Measurements from ENCODE around the gene LAMTOR2. TPM values are rescaled to one million over a fixed set of nuclear protein-coding genes. Genes with fewer than 3 reads are reported as not detected.

LAMTOR2 gene
- total RNA-seq, 1 experiment from 2014 or later, result 50.6 TPM

DNA sequence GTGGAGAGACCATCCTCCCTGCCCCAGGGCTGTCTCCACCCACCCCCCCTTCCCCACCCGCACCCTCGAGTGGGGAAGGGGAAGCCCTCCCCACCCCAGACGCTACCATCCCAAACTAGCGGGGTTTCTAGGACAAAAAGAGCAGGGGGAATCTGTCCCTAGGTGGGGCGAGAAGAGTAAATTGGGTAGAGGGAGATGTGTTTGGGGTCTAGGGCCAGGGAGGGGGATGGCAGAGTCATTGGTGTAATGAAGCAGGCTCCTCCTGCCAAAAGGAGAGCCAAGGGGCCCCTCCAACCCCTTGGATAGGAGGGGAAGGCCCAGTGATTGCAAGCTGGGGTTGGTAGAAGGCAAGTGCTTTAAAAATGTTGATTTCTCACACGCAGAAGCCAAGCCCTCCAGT, 17.7 kb downstream of the LAMTOR2 start:
- H3K27ac ChIP-seq (ENCODE audit: insufficient read length, low read depth, low read length), result no peak overlapping the region
- H2BK15ac ChIP-seq (ENCODE audit: low read depth, low read length), result no peak overlapping the region
- H2AK5ac ChIP-seq (ENCODE audit: insufficient read length, low read length), result no peak overlapping the region
- H3K4ac ChIP-seq (ENCODE audit: low read depth, low read length), result no peak overlapping the region
- no peak overlapping the region for H3K23ac ChIP-seq (ENCODE audit: insufficient read length, low read depth, low read length)
- WGBS (ENCODE audit: extremely low coverage, insufficient read length, low lambda C conversion rate), result no CpG with 5 or more reads among the region's 6 CpGs
- H2BK5ac ChIP-seq (ENCODE audit: insufficient read length, low read length), result no peak overlapping the region
- no peak overlapping the region for H3K9ac ChIP-seq (ENCODE audit: extremely low read depth, insufficient read length, low read length)
- no peak for DNase-seq
- Mint-ChIP-seq H3K4me3 (peak overlapping the region in 1 of 2 experiments; percentile 48; a peak in 1 of 5 replicates), H3K9me3 (no peaks in the 10 kb centered on the region), H3K27me3 (ENCODE audit: low read depth) (no peaks in the 10 kb centered on the region), H3K4me1 (peaks cover 57 to 71% of the 10 kb centered on the region in 2 experiments), H3K36me3 (ENCODE audit: insufficient read depth in 1 of 3, low read depth in 3 of 3) (peaks cover 9 to 56% (median 52%) of the 10 kb centered on the region in 3 experiments; a peak in 6 of 7 replicates), H3K27ac (peak overlapping the region; percentile 22 to 82 (median 64); a peak in 3 of 7 replicates)
- no peak overlapping the region for H2AFZ ChIP-seq (ENCODE audit: low read length)
- no peak overlapping the region for H3K56ac ChIP-seq (ENCODE audit: insufficient read length, low read depth, low read length)
- no peak overlapping the region for H3K4me2 ChIP-seq (ENCODE audit: insufficient read depth, insufficient read length, low read length)
- H3K18ac ChIP-seq (ENCODE audit: insufficient read length, low read depth, low read length), result no peak overlapping the region
- peaks cover 20% of the 10 kb centered on the region; the same call in 1 of the 2 replicates for H3K4me1 ChIP-seq (ENCODE audit: insufficient read depth, low read length)
- no peak overlapping the region for H2BK20ac ChIP-seq (ENCODE audit: low read depth, low read length, poor library complexity, severe bottlenecking)
- H4K91ac ChIP-seq (ENCODE audit: insufficient read length, low read depth, low read length), result no peak overlapping the region
- H3K79me1 ChIP-seq (ENCODE audit: insufficient read depth, low read depth, low read length, poor library complexity, severe bottlenecking), result no peaks in the 10 kb centered on the region
- TF ChIP-seq, protein P1, sequence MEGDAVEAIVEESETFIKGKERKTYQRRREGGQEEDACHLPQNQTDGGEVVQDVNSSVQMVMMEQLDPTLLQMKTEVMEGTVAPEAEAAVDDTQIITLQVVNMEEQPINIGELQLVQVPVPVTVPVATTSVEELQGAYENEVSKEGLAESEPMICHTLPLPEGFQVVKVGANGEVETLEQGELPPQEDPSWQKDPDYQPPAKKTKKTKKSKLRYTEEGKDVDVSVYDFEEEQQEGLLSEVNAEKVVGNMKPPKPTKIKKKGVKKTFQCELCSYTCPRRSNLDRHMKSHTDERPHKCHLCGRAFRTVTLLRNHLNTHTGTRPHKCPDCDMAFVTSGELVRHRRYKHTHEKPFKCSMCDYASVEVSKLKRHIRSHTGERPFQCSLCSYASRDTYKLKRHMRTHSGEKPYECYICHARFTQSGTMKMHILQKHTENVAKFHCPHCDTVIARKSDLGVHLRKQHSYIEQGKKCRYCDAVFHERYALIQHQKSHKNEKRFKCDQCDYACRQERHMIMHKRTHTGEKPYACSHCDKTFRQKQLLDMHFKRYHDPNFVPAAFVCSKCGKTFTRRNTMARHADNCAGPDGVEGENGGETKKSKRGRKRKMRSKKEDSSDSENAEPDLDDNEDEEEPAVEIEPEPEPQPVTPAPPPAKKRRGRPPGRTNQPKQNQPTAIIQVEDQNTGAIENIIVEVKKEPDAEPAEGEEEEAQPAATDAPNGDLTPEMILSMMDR (conservative IDR thresholded peaks at IDR 0.05), result no peak
- H3T11ph ChIP-seq (ENCODE audit: low read length), result no peak overlapping the region
- H3K79me2 ChIP-seq (ENCODE audit: insufficient read depth, low read length), result no peaks in the 10 kb centered on the region; the same call in 1 of the 2 replicates
- no peak overlapping the region for H2BK120ac ChIP-seq (ENCODE audit: low read depth, low read length, poor library complexity, severe bottlenecking)
- no peak overlapping the region for H3K14ac ChIP-seq (ENCODE audit: insufficient read depth, low read length)
- no peak overlapping the region for H4K8ac ChIP-seq (replicated peaks; ENCODE audit: insufficient read length, low read depth, low read length)
- H3K9me3 ChIP-seq (ENCODE audit: control insufficient read depth, low read depth, low read length), result no peaks in the 10 kb centered on the region
- no peak overlapping the region for H4K5ac ChIP-seq (ENCODE audit: insufficient read length, low read depth, low read length)
- no peaks in the 10 kb centered on the region for H3K23me2 ChIP-seq (ENCODE audit: insufficient read length, low read depth, low read length, poor library complexity, severe bottlenecking)
- H4K20me1 ChIP-seq (ENCODE audit: control insufficient read depth, insufficient read depth, insufficient read length), result no peaks in the 10 kb centered on the region
- no peaks in the 10 kb centered on the region for H3K27me3 ChIP-seq (ENCODE audit: insufficient read depth, low read length)
- H2BK12ac ChIP-seq (ENCODE audit: insufficient read length, low read depth, low read length), result no peak overlapping the region

Data from H9 (cell line).